Muscle of arm (tissue), 12 donors: Measurements from ENCODE around the gene ETV7. TPM values are rescaled to one million over a fixed set of nuclear protein-coding genes. Genes with fewer than 3 reads are reported as not detected.

ENCODE experiments used
- DNase-seq: peaks from one replicate; pipeline ENCODE4 v3.0.0-alpha.2; 2013
- polyA plus RNA-seq, 12 donors: library from polyadenylated mRNA; unstranded; fragments of 120-200 nt; gene quantifications; one replicate each; pipeline ENCODE4 v1.2.1, GENCODE V29; 2013; ENCODE audit not compliant: insufficient read length in 12 of 12

The ETV7 gene
- polyA plus RNA-seq, 12 donors: 0.14 to 0.44 (median 0.16) TPM; not detected in 7

GRCh38 chr6:36384095-36384494 lies 3.4 kb downstream of the ETV7 start:
- DNase-seq: no peak

- DNase-seq: no peak
Measured at GRCh38 chr6:36383606-36384005, 3.9 kb downstream of the ETV7 start.

DNA sequence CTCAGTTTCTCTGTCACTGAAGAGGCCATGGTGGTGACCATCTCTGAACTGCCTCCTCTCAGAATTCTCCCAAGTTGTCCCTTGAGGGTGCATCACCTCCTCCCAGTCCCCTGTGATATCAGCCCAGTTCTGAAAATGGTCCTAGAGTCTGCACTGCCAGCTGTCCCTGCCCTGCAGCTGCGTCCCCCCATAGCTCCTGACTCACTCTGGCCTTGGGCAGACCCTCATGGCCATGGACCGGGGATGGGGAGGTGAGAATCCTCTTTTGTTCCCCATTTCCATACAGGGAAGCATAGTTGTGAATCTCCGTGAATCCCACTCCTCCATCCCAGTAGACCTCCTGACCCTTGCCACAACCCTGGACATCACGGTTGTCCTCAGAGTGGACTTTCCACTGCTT lies 4.5 kb downstream of the ETV7 start:
- no peak for DNase-seq

DNA sequence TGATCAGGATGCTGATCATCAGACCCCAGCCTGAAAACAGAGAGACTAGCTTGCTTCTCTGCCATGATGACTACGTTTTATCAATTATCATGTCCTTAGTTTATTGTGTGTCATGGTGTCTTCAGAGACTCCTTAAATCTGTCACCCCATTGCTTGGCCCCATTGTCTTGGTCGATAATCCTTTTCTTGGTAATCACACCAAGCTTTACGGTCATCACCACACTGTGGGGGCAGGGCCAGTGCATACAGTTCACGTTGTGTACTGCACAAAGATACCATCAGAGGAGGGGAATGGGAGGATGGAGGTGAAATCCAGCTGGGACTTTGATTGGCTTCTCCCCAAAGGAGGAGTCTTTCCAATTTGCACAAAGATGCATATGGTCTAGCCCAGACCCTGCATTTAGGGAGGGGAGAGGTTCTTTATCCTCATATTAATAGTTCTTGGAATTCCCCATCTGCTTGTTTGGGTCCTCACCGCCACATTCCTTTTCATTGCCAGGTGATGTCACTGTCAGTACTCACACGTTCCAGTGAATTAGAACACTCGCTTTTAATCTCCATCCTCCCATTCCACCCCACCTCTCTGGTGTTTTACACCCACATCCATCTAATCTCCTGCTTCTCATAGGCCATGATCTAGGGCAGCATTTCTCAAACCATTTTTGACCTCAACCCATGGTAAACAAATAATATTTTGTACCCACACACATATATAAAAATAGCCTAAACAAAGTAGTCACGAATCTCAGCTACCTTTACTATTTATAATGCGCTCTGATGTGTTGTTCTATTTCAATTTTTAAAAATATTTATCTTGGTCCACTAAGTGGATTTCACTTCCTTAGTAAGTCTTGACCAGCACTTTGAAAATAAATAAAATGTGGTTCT lies 5.7 kb downstream of the ETV7 start:
- DNase-seq: no peak

- no peak for DNase-seq
Measured at GRCh38 chr6:36380166-36380565, 7.3 kb downstream of the ETV7 start.

GRCh38 chr6:36378936-36379335 lies 8.5 kb downstream of the ETV7 start:
- no peak for DNase-seq

- no peak for DNase-seq
Measured at GRCh38 chr6:36378243-36378920, 9.1 kb downstream of the ETV7 start.

DNA sequence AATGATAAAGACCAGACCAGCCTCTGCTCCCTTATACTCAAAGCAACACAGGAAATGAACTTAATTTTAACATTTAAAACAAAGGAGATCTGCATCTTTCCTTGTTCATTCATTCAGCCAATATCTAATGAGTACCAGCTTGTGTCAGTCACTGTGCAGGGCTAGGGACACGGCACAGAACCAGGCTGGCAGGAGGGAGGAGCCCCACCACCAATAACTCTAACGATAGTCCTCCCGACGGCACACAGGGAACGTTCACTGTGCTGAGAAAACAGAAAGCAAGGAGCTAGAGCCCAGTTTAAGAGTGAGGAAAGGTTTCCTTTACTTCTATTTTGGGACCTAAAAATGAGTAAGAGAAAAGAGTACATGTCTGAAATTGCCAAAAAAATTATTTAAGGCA lies 9.9 kb downstream of the ETV7 start:
- DNase-seq: no peak

- no peak for DNase-seq
Measured at GRCh38 chr6:36376742-36377141, 10.7 kb downstream of the ETV7 start.

GRCh38 chr6:36376183-36376582 lies 11.3 kb downstream of the ETV7 start:
- DNase-seq: no peak

DNA sequence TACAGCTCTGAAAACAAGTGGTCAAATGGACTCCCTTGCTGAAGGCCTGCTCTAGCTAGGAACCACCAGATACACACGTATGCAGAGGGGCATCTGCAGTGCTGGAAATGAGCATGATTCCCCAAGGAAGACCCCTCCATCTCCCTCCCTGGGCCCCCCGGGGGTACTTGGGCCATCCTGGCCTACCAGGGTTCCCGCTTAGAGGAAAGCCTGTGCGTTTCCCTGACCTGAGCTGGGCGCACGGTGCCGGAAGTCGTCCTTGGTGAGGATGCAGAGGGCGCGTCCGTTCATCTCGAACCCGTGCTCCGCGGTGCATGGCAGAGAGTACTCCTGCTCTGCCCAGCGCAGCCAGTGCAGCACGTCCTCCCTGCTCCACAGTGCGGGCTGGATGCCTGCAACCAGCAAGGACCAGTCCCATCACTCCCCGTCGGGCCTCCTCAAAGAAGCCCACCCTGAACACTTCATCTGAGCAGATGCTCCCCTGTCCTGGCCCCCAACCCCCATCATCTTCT lies 11.8 kb downstream of the ETV7 start:
- no peak for DNase-seq

- no peak for DNase-seq
Measured at GRCh38 chr6:36374972-36375371, 12.5 kb downstream of the ETV7 start.

GRCh38 chr6:36374194-36374593 lies 13.3 kb downstream of the ETV7 start:
- no peak for DNase-seq

- DNase-seq: no peak
Measured at GRCh38 chr6:36373368-36374019, 14.0 kb downstream of the ETV7 start.

DNA sequence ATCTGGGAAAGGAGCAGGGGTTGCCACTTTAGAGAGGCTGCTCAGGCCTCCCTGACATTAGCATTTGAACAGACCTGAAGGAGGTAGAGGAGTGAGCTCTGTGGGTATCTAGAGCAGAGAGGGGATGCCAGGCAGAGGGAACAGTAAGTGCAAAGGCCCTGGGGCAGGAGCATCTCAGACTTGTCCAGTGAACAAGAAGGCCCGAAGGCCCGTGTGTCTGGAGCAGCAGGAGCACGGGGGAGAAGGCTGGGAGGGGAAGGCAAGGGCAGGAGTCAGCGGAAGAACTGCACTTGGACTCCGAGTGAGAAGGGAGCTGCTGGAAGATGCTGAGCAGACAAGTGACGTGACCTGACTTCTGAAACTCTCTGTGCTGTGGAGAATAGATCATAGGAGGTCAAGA lies 15.4 kb downstream of the ETV7 start:
- no peak for DNase-seq

DNA sequence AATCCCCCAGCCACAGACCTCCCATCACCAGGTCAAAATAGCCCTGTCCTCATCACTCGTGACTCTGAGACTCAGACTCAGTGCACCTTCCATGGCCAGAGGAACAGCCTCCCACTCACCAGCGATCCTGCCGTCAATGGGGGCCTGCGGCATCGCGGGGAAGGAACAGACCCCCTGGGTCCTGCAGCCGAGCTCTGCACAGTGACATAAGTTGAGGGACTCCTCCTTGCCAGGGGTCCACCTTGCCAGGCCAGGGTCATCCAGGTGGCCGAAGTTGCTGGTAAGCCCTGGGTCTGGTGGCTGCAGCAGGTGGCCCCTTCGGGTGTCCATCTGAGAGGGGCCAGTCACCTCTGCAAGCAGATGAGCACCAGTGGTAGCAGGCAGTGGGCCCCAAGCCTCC lies 16.3 kb downstream of the ETV7 start:
- no peak for DNase-seq

GRCh38 chr6:36370638-36371037 lies 16.8 kb downstream of the ETV7 start:
- DNase-seq: no peak

- no peak for DNase-seq
Measured at GRCh38 chr6:36368921-36369865, 18.3 kb downstream of the ETV7 start.

GRCh38 chr6:36368421-36368820 lies 19.0 kb downstream of the ETV7 start:
- DNase-seq: no peak

- DNase-seq: no peak
Measured at GRCh38 chr6:36367743-36368142, 19.7 kb downstream of the ETV7 start.
